Lower leg skin (tissue), 4 donors: ENCODE results near the gene OR13C5. TPM values are rescaled to one million over a fixed set of nuclear protein-coding genes. Genes with fewer than 3 reads are reported as not detected.
"Not testable (repeated sequence)": the region's sequence is repeated elsewhere in the genome, so short reads cannot be mapped to it uniquely, and the experiment has no call there.

Experiments
- DNase-seq, 2 donors: peaks; one replicate each; pipeline ENCODE4 v3.0.0-alpha.2; 2019; ENCODE audit warnings: low spot score in 2 of 2
- H3K4me3 ChIP-seq: fragments of 200-600 bp; sonication (generic); 2 replicates; pipeline ENCODE4 v1.5.1; 2017; ENCODE audit warnings: mild to moderate bottlenecking, low read depth; ENCODE audit not compliant: poor library complexity, severe bottlenecking
- CTCF ChIP-seq, 3 donors: fragments of 450-650 bp; IDR thresholded peaks; one replicate each; pipeline ENCODE4 v1.5.1; 2016; ENCODE audit warnings: antibody characterized with exemption in 3 of 3, mild to moderate bottlenecking in 3 of 3, moderate library complexity in 2 of 3
- POLR2A ChIP-seq, 2 donors: fragments of 450-650 bp; IDR thresholded peaks; one replicate each; pipeline ENCODE4 v1.6.1; 2016 to 2017; ENCODE audit warnings: antibody characterized with exemption in 2 of 2, mild to moderate bottlenecking in 1 of 2, moderate library complexity in 1 of 2
- WGBS, 2 donors: methylation state at CpG; one replicate each; pipeline ENCODE4 v1.1.5; 2018; 5-methylcytosine and 5-hydroxymethylcytosine counted together
- intact Hi-C: fragments of 100-400 bp; cut with DNase I; formaldehyde crosslinking; loops from one replicate; pipeline ENCODE4 v1.15.0; 2023; ENCODE audit warnings: low total_unique reads
- total RNA-seq, 4 donors: library from RNA; depleted of rRNA; stranded (reverse); fragments of >200 nt; gene quantifications; one replicate each; pipeline ENCODE4 v1.1.0, GENCODE V29; 2016

Gene OR13C5
- total RNA-seq = not detected

DNA sequence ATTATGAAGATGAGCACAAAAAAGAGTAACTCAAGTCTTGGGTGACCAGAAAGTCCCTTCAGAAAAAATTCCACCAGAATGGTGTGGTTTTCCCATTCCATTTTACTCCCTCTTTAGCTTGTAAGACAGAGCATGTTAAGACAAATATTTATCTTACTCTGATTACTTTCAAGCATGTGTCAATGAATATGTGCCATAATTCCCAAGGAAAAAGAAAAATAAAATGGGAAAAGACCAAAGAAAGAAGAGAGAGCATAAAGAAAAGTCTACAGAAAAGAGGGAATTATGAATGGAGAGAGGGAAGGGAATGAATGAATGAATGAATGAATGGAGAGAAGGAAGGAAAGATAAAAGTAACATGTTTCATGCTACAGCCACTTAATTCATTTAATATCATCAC, at the start of gene OR13C5:
OR13C5 (minus strand) TSS at position 101 of the 400 bp plus-strand sequence; CDS start at position 101, 0 bp downstream.
- H3K4me3 ChIP-seq, DNase-seq, intact Hi-C loops: not testable (repeated sequence)

- no peak overlapping the region for H3K4me3 ChIP-seq
- TF ChIP-seq CTCF (IDR thresholded peaks at IDR 0.05) (no peak), POLR2A (IDR thresholded peaks at IDR 0.05) (no peak)
- intact Hi-C loops = no loop called here
- DNase-seq = no peak
These were observed 36.2 kb upstream of the OR13C5 start for GRCh38 chr9:104635456-104635855.

DNA sequence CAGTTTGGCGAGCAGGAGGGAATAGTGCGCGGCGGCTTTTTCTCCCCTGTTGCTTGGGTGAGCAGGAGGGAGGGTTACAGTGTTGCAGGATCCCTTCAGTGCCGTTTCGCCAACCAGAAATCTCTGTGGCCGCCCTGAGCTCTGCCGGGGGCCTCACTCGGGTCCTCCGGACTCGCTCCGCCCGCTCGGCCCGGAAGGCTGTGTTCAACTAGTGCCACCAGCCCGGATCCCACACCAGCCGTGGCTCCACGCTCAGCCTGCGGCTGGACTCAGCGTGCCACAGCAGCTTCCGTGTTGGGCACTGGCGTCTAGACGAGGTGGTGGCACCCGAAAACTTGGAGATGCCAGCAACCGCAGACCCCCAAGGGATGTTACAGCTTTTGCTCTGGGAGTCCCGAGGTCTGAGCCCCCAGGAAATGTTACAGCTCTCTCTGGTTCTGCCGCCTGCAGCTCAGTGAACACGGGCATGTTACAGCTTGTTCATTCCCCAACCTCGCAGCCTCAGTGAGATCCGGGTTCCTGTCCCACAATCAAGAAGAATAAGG, 34.8 kb upstream of the OR13C5 start:
- intact Hi-C loops = no loop called here
- no peak overlapping the region for H3K4me3 ChIP-seq
- DNase-seq = peak in 1 of 2 donors; percentile 72
- WGBS, 2 donors = 92 to 95% methylated on average over 30 of the region's 30 CpGs
- TF ChIP-seq POLR2A (IDR thresholded peaks at IDR 0.05) = no peak
- no peak for TF ChIP-seq CTCF (IDR thresholded peaks at IDR 0.05)

DNA sequence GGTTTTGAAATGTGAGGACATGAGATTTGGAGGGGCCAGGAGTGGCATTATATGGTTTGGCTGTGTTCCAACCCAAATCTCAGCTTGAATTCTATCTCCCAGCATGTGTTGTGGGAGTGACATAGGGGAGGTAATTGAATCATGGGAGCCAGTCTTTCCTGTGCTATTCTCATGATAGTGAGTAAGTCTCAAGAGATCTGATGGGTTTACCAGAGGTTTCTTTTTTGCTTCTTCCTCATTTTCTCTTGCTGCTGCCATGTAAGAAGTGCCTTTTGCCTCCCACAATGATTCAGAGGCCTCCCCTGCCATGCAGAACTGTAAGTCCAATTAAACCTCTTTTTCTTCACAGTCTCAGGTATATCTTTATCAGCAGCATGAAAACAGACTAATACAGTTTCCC, 26.8 kb upstream of the OR13C5 start:
- intact Hi-C loops = not testable (repeated sequence)

GRCh38 chr9:104618104-104618503, 18.9 kb upstream of the OR13C5 start, which contains the start of gene OR13C9:
OR13C9 (minus strand) TSS chr9:104618204; CDS start chr9:104618204, 0 bp downstream.
- DNase-seq = no peak
- no peak for TF ChIP-seq POLR2A (IDR thresholded peaks at IDR 0.05)
- TF ChIP-seq CTCF (IDR thresholded peaks at IDR 0.05) = no peak
- H3K4me3 ChIP-seq = no peak within 1 kb of the TSS
- 70 to 79% methylated on average over 2 of the region's 2 CpGs for WGBS, 2 donors
- intact Hi-C loops = no loop called here

More for the DNA sequence above, 26.8 kb upstream of the OR13C5 start:
- H3K4me3 ChIP-seq, DNase-seq: not testable (repeated sequence)

DNA sequence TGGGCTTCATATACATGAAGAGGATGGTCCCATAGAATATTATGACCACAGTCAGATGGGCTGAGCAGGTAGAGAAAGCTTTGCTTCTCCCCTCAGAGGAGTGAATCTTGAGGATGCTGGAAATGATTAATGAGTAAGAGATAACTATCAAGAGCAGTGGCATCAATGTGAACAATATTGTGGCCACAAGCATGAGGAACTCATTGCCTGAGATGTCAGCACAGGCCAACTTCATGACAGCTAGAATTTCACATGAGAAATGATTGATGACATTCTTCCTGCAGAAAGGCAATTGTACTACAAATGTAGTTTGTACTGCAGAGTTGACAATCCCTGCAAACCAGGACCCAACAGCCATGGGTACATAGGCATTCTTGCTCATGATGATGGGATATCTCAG, 18.2 kb upstream of the OR13C5 start:
- no peak overlapping the region for H3K4me3 ChIP-seq
- TF ChIP-seq POLR2A (IDR thresholded peaks at IDR 0.05) (no peak), CTCF (IDR thresholded peaks at IDR 0.05) (no peak)
- intact Hi-C loops = no loop called here
- no peak for DNase-seq

DNA sequence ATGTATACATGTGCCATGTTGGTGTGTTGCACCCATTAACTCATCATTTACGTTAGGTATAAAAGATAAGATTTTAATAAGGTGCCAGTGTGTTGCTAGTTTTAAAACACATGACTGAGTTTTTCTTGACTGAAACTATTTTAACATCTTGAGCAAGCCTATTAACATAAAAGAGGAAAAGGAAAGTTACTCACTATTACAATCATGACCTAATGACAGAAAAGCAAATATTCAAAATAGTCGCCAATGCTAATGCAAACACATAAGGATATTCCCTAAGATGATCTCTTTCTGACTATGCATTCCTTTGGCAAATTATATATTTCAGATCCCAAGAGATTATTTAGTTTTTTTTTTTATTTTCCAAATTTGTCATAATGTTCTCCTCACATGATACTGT, 12.0 kb upstream of the OR13C5 start:
- TF ChIP-seq POLR2A (IDR thresholded peaks at IDR 0.05) = no peak
- TF ChIP-seq CTCF (IDR thresholded peaks at IDR 0.05) = no peak
- intact Hi-C loops = no loop called here
- WGBS, 2 donors = 83 to 84% methylated on average over 2 of the region's 2 CpGs
- no peak overlapping the region for H3K4me3 ChIP-seq
- DNase-seq = no peak
